Neuronal stem cell (in vitro differentiated cells): ENCODE data around the gene FSD1L.

ENCODE experiments used
- DNase-seq: peaks from one replicate; pipeline ENCODE4 v3.0.0-alpha.2; 2013; ENCODE audit warnings: low spot score
- H2AFZ ChIP-seq: one replicate; pipeline ENCODE4 v1.6.1; 2013; ENCODE audit warnings: mild to moderate bottlenecking, low read length, inconsistent platforms
- H2AK5ac ChIP-seq: 2 replicates; pipeline ENCODE4 v1.6.1; 2013; ENCODE audit warnings: low read depth, mild to moderate bottlenecking, inconsistent platforms, low read length, moderate library complexity, mixed read lengths
- H2BK120ac ChIP-seq: 2 replicates; pipeline ENCODE4 v1.6.1; 2013; ENCODE audit warnings: low read depth, mild to moderate bottlenecking, inconsistent platforms, low read length, moderate library complexity, mixed read lengths
- H2BK12ac ChIP-seq: one replicate; pipeline ENCODE4 v1.6.1; 2013; ENCODE audit warnings: low read length, inconsistent platforms
- H2BK15ac ChIP-seq: 2 replicates; pipeline ENCODE4 v1.6.1; 2013; ENCODE audit warnings: mild to moderate bottlenecking, low read length, inconsistent platforms, mixed read lengths
- H2BK5ac ChIP-seq: one replicate; pipeline ENCODE4 v1.6.1; 2013; ENCODE audit warnings: inconsistent platforms, mild to moderate bottlenecking, low read length, moderate library complexity
- H3K14ac ChIP-seq: one replicate; pipeline ENCODE4 v1.6.1; 2013; ENCODE audit warnings: low read length, inconsistent platforms
- H3K18ac ChIP-seq: 2 replicates; pipeline ENCODE4 v1.6.1; 2013; ENCODE audit warnings: low read length, inconsistent platforms
- H3K23ac ChIP-seq: 2 replicates; pipeline ENCODE4 v1.6.1; 2013; ENCODE audit warnings: low read depth, mild to moderate bottlenecking, mixed read lengths, low read length, inconsistent platforms; ENCODE audit not compliant: poor library complexity
- H3K27ac ChIP-seq: replicated peaks from 3 replicates; pipeline ENCODE4 v1.5.1; 2013; ENCODE audit warnings: low read length, inconsistent platforms
- H3K27me3 ChIP-seq, 3 experiments: 2 replicates each; pipeline ENCODE4 v1.6.1; 2013; ENCODE audit warnings: low read length in 3 of 3, mild to moderate bottlenecking in 2 of 3, inconsistent platforms in 1 of 3, low read depth in 1 of 3, mixed read lengths in 1 of 3, moderate library complexity in 1 of 3; ENCODE audit not compliant: control insufficient read depth in 3 of 3, insufficient read depth in 3 of 3
- H3K36me3 ChIP-seq, 2 donors: replicated peaks in 1 of 2; 2 replicates each; pipeline ENCODE4 v1.6.1; 2013; ENCODE audit warnings: low read length in 2 of 2; ENCODE audit not compliant: control insufficient read depth in 2 of 2, insufficient read depth in 2 of 2
- H3K4ac ChIP-seq: 2 replicates; pipeline ENCODE4 v1.6.1; 2013; ENCODE audit warnings: inconsistent platforms, mild to moderate bottlenecking, low read length, moderate library complexity
- H3K4me1 ChIP-seq, 2 donors: 1 replicate in 1 of 2; 2 replicates in 1 of 2; pipeline ENCODE4 v1.6.1; 2013; ENCODE audit warnings: low read length in 2 of 2, low read depth in 1 of 2; ENCODE audit not compliant: control insufficient read depth in 2 of 2, insufficient read depth in 1 of 2
- H3K4me2 ChIP-seq: one replicate; pipeline ENCODE4 v1.6.1; 2013; ENCODE audit warnings: mild to moderate bottlenecking, low read length, inconsistent platforms; ENCODE audit not compliant: insufficient read depth, poor library complexity, severe bottlenecking
- H3K4me3 ChIP-seq, 2 donors: 2 replicates each; pipeline ENCODE4 v1.5.1; 2013; ENCODE audit warnings: low read length in 2 of 2, mild to moderate bottlenecking in 2 of 2, inconsistent platforms in 1 of 2, moderate library complexity in 1 of 2
- H3K79me1 ChIP-seq: one replicate; pipeline ENCODE4 v1.6.1; 2013; ENCODE audit warnings: low read depth, mild to moderate bottlenecking, inconsistent platforms, low read length, moderate library complexity
- H3K9ac ChIP-seq: one replicate; pipeline ENCODE4 v1.6.1; 2013; ENCODE audit warnings: mild to moderate bottlenecking, low read depth, low read length, inconsistent platforms; ENCODE audit not compliant: poor library complexity
- H3K9me3 ChIP-seq, 2 donors: replicated peaks in 1 of 2; 2 replicates each; pipeline versions ENCODE3 to v1.6.1; 2013; ENCODE audit warnings: low read length in 2 of 2, mild to moderate bottlenecking in 2 of 2, inconsistent platforms in 1 of 2, low read depth in 1 of 2, mixed read lengths in 1 of 2, moderate library complexity in 1 of 2; ENCODE audit not compliant: control insufficient read depth in 2 of 2, insufficient read depth in 1 of 2
- H4K8ac ChIP-seq: one replicate; pipeline ENCODE4 v1.6.1; 2013; ENCODE audit warnings: low read depth, mild to moderate bottlenecking, inconsistent platforms, low read length, moderate library complexity
- H4K91ac ChIP-seq: one replicate; pipeline ENCODE4 v1.6.1; 2013; ENCODE audit warnings: low read length, low read depth, mild to moderate bottlenecking, inconsistent platforms; ENCODE audit not compliant: poor library complexity
- WGBS, 2 donors: extraction: QIAGEN DNeasy Blood & Tissue Kit; methylation state at CpG; one replicate each; pipeline ENCODE4 v1.1.7; 2013; ENCODE audit warnings: missing lambda C conversion rate in 2 of 2, mixed read lengths in 1 of 2; ENCODE audit not compliant: insufficient read length in 2 of 2, insufficient replicate concordance in 1 of 2; ENCODE audit errors: extremely low coverage in 2 of 2; 5-methylcytosine and 5-hydroxymethylcytosine counted together

Gene FSD1L

DNA sequence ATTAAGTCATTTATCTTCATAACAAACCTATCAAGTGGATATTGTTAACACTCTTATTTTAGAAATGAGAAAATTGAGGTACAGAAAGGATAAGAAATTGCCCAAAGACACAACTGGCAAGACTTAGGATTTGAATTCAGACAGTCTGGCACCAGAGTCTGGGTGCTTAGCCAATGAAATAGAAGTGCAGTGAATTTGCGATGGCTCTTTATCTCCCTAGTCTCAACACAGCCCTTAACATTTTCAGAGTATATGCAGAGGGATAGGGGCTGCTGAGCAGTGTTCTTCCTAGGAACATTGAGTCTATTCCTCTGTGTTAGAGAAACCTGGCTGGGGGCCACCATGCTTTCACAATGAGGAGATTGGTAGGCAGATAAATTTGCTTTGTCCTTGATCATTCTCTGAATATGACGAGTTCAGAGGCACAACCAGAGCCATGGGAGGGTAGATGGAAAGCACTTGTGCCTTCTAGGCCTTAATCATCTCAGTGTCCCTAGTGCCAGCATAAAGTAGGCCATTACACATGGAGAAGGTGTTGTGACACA is 6.1 kb upstream of the FSD1L start:
- no peak overlapping the region for H3K23ac ChIP-seq
- H3K18ac ChIP-seq = no peak overlapping the region

DNA sequence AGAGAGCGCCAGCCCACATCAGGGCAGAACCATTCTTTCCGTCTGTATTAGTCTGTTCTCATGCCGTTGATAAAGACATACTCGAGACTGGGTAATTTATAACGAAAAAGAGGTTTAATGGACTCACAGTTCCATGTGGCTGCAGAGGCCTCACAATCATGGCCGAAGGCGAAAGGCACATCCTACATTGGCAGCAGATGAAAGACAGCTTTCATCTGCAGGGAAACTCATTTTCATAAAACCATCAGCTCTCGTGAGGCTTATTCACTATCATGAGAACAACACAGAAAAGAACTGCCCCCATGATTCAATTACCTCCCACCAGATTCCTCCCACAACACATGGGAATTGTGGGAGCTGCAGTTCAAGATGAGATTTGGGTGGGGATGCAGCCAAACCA is 4.7 kb upstream of the FSD1L start:
- no peak for DNase-seq
- H2BK120ac ChIP-seq = no peak overlapping the region
- H3K36me3 ChIP-seq = no peaks in the 10 kb centered on the region

More for the DNA sequence above, 6.1 kb upstream of the FSD1L start:
- no peak overlapping the region for H4K91ac ChIP-seq
- H3K79me1 ChIP-seq = no peaks in the 10 kb centered on the region
- no peak overlapping the region for H3K9ac ChIP-seq
- peaks cover 0 to 8% (median 0%) of the 10 kb centered on the region in 3 experiments for H3K27me3 ChIP-seq
- H2BK15ac ChIP-seq = no peak overlapping the region
- no peak overlapping the region for H2BK12ac ChIP-seq
- H3K4ac ChIP-seq = no peak overlapping the region
- H3K27ac ChIP-seq = no peak overlapping the region
- H2AK5ac ChIP-seq = no peak overlapping the region
- WGBS, 2 donors = no CpG with 5 or more reads among the region's 2 CpGs
- H3K4me2 ChIP-seq = no peak overlapping the region
- H3K36me3 ChIP-seq = no peaks in the 10 kb centered on the region
- H3K14ac ChIP-seq = no peak overlapping the region
- H3K9me3 ChIP-seq = no peaks in the 10 kb centered on the region
- no peak overlapping the region for H2AFZ ChIP-seq
- no peak overlapping the region for H3K4me3 ChIP-seq
- no peaks in the 10 kb centered on the region for H3K4me1 ChIP-seq
- no peak overlapping the region for H2BK120ac ChIP-seq
- H4K8ac ChIP-seq = no peak overlapping the region
- H2BK5ac ChIP-seq = no peak overlapping the region
- DNase-seq = no peak

DNA sequence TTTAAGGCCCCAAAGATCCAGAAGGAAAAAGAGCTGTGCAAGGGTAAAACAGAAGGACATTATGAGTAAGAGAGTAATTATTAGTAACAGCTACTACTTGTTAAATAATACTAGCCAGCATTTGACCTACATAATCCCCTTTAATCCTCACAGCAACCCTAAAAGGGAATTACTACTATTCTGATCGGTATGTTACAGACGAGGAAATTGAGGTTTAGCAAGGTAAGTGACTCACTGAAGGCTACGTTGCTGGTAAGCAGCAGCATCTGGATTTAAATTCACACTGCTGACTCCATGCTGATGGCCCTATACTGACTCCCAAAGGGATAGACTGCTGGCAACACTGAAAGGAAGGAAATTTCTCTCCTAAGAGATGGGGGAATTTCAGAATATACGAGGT is 3.7 kb upstream of the FSD1L start:
- Histone ChIP-seq H3K23ac (no peak overlapping the region), H3K4me1 (peaks cover 0 to 2% of the 10 kb centered on the region in 2 donors), H3K14ac (no peak overlapping the region), H2AFZ (no peak overlapping the region), H3K9me3 (no peaks in the 10 kb centered on the region), H3K4me3 (no peak overlapping the region), H3K36me3 (no peaks in the 10 kb centered on the region), H2BK5ac (no peak overlapping the region), H3K18ac (no peak overlapping the region), H3K9ac (no peak overlapping the region), H2BK120ac (no peak overlapping the region), H3K4ac (no peak overlapping the region), H2BK12ac (no peak overlapping the region), H2BK15ac (no peak overlapping the region), H3K27me3 (peaks cover 0 to 8% (median 0%) of the 10 kb centered on the region in 3 experiments), H4K8ac (no peak overlapping the region), H3K27ac (no peak overlapping the region), H3K79me1 (no peaks in the 10 kb centered on the region), H4K91ac (no peak overlapping the region), H3K4me2 (no peak overlapping the region), H2AK5ac (no peak overlapping the region)
- no CpG with 5 or more reads among the region's 4 CpGs for WGBS, 2 donors
- no peak for DNase-seq

More for the DNA sequence above, 4.7 kb upstream of the FSD1L start:
- no peaks in the 10 kb centered on the region for H3K79me1 ChIP-seq
- H3K18ac ChIP-seq = no peak overlapping the region
- no peak overlapping the region for H3K4me2 ChIP-seq
- no peak overlapping the region for H2AK5ac ChIP-seq
- H2AFZ ChIP-seq = no peak overlapping the region
- no peak overlapping the region for H2BK5ac ChIP-seq
- H3K4me1 ChIP-seq = peaks cover 0 to 2% of the 10 kb centered on the region in 2 donors
- H3K9me3 ChIP-seq = no peaks in the 10 kb centered on the region
- H3K4ac ChIP-seq = no peak overlapping the region
- no peak overlapping the region for H3K9ac ChIP-seq
- H3K23ac ChIP-seq = no peak overlapping the region
- WGBS, 2 donors = no CpG with 5 or more reads among the region's 8 CpGs
- no peak overlapping the region for H3K4me3 ChIP-seq
- no peak overlapping the region for H2BK12ac ChIP-seq
- H2BK15ac ChIP-seq = no peak overlapping the region
- peaks cover 0 to 8% (median 0%) of the 10 kb centered on the region in 3 experiments for H3K27me3 ChIP-seq
- H3K14ac ChIP-seq = no peak overlapping the region
- H4K8ac ChIP-seq = no peak overlapping the region
- H4K91ac ChIP-seq = no peak overlapping the region
- H3K27ac ChIP-seq = no peak overlapping the region

DNA sequence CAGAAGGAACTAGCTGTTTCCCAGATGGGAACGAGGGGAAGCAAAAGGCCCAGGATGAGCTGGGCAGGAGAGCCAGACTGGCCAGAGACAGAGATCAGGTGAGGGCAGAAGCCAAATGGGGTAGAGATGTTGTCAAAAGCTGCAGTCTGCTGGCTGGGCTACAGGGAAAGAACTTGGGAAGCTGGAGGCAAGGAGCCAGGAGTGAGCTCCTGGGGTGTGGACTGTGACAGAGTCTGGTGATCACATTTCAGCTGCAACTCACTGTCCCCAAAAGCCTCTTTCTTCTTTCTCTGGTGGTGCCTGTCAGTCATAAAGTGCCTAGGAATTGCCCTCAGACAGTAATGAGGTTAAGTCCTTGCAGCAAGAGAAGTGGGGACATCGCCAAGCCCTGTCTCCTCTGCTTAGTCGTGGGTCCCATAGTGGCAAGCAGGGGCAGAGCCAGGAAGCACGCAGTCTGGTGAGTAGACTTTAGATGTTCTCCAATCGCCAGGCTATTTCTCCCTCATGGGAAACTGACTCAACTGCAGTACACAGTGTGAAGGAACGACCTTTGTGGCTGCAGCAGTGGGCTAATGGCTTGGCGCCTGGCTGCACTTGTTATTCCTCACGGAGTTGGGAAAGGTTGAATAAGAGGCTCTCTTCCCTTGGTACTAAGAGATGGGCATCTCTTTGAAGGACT is 2.5 kb upstream of the FSD1L start:
- Histone ChIP-seq H3K9ac (peak overlapping the region; percentile 65), H3K79me1 (no peaks in the 10 kb centered on the region), H3K4ac (no peak overlapping the region), H3K27ac (no peak overlapping the region), H4K91ac (no peak overlapping the region), H3K27me3 (peaks cover 0 to 8% (median 0%) of the 10 kb centered on the region in 3 experiments), H3K4me1 (peaks cover 0 to 2% of the 10 kb centered on the region in 2 donors), H3K14ac (no peak overlapping the region), H2BK15ac (no peak overlapping the region), H2AK5ac (no peak overlapping the region), H3K23ac (no peak overlapping the region), H3K4me3 (no peak overlapping the region), H3K9me3 (no peaks in the 10 kb centered on the region), H3K4me2 (no peak overlapping the region), H3K18ac (no peak overlapping the region), H3K36me3 (no peaks in the 10 kb centered on the region), H4K8ac (no peak overlapping the region), H2BK120ac (no peak overlapping the region), H2BK12ac (no peak overlapping the region), H2AFZ (peak overlapping the region; percentile 45), H2BK5ac (no peak overlapping the region)
- no CpG with 5 or more reads among the region's 8 CpGs for WGBS, 2 donors
- DNase-seq = no peak
